Measurements from ENCODE around the gene STX16.

Gene STX16

DNA sequence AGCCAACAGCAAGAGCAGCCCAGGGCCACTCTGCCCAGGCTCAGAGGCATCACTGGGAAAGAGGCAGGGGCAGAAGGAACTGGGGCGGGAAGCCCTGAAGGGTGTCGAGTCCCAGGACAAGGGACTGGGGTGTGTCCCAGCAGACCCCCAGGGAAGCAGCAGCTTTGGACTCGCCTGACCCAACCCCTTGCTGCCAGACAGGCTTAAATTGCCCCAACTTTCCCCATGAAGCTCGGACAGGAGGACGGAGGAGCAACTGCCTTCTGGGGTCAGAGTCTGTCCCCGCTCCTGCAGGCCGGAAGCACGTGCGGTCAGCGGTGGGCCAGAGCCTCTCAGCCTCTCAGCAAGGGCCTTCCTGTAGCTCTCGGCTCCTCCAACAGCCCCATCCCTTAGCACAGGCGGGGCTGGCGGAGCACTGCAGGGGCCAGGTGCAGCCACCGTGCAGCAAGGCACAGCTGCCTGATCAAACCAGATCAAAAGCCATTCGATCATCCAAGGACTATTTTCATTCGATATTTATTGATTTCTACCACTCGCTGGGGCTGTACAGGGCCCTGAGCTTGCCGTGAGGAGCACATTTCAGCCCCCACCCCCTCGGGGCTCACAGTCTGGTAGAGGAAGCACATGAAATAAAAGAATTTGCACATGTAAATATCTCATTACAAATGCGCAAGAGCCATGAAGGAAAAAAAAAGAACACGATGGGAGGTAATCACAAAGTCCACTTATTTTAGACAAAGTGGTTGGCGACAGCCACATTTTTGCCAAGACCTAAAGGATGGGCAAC is 31.8 kb upstream of the STX16 start:
- no peak for DNase-seq

DNA sequence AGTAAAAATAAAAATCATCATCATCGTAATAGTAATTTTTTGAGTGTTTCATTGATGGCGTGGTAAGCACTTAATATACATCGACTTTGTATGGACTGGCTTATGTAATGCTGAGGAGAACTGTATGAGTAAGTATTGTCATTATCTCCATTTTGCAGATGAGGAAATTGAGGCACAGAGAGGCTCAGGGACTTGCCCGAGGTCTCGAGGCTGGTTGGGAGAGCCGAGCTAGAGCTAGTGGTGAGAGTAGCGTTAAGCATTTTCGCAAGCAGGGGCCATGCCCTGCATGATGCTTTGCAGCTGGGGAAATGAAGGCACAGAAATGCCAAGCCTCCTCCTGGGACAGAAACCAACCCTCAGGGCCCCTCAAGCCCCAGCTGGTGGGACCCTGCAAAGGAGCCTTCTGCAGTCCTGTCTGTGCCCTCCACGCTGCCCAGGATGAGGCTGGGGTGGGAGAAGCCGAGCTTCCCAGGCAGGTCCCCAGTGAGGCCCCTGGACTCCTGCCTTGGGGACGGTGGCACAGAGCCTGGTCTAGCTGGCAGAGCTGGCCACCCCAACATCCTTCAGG is 31.1 kb upstream of the STX16 start:
- no peak for DNase-seq

DNA sequence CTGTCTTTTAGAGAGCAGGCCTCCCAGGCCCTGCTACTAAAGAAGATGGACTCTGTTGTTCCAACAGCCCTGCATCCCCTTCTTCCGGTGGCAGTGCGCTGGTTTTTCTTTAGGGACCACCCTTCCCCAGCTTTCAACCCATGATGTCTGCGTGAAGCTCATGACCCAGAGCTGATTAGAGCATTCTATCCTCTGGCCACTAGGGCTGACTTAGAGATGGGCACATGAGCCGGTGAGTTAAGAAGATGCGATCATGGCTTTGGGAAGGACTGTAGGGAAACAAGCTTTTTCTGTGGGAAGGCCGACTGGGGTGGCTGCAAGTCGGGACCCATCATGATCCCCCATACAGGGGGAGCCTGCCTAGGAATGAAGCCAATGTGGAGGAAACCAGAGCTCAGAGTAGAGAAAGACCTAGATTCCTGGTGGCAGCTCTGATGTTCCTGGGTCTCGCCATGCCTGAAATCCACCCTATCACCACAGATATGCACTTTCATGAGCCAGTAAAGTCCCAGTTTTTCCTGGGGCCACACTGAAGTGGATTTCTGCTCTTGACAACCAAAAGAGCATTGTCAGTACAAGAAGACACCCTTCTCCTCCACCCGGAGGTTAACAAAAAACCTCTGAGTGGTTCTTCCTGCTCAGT is 29.1 kb upstream of the STX16 start:
- DNase-seq: no peak

DNA sequence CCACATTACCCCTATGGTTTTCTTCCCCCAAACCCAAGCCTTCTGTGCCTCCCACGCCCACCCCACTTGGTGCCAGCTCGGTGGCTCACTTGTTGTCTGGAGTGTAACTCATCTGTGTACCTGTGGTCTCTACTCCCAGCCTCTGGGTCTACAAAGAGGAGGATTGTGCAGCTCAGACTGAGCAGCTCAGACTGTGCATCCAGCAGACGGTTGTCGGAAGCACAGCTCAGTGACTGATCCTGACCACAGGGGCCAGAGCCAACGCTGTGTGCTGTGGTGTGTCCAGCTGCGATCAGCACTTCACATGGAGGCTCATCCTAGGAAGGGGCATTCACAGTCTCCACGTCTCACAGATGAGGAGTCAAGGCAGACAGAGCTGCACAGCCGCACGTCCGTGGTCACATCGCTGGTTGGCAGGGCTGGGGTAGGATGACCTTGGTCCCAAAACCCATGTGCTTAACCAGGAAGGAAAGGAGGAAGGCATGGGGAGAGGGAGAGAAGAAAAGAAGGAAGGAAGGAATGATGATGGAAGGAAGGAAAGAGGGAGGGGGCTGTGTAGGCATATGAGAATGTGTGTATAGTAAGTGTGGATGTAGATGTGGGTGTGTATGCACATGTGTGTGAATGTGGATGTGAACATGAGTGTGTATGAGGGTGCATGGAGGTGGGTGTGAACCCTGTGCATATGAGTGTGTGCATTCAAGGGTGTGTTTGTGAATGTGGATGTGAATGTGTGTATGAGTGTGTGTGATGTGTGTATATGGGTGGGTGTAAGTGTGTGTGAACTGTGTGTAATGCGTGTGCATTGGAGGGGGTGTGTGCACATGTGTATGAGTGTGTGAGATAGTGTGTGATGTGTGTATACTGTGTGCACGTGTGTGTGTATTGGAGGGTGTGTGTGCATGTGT is 28.2 kb upstream of the STX16 start:
- DNase-seq: no peak

DNA sequence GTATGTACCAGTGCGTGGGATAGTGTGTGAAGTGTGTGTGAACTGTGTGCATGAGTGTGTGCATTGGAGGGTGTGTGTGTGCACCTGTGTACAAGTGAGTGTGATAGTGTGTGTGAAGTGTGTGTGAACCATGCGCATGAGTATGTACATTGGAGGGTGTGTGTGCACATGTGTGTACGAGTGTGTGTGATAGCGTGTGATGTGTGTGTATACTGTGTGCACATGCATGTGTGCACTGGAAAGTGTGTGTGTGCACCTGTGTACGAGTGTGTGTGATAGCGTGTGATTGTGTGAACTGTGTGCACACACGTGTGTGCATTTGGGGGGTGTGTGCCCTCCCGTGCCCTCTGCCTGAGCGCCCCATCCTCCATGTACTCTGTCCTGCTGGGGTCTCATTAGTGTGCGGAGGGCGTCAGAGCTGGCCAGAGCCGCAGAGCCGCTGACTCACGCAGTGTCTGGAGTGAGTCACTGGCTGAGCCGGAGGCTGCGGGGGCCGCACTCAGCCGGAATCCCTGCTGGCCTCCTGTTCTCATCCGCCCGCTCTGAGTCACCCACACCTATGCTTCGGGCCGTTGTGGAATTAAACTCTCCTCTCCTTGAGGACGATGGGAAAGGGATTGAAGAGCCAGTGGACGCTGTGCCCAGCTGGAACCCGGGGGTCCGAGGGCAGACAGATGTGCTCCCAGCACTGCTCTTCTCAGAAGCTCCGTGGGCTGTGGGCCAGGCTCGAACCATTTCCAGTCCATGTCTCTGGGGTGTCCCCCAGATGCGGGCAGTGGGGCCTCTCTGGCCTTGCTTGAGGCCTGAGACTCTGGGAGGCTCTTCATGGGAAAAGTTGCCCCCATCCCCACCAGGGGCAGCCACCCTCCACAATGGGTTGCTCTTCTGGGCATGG is 27.3 kb upstream of the STX16 start:
- DNase-seq: peak; percentile 75

DNA sequence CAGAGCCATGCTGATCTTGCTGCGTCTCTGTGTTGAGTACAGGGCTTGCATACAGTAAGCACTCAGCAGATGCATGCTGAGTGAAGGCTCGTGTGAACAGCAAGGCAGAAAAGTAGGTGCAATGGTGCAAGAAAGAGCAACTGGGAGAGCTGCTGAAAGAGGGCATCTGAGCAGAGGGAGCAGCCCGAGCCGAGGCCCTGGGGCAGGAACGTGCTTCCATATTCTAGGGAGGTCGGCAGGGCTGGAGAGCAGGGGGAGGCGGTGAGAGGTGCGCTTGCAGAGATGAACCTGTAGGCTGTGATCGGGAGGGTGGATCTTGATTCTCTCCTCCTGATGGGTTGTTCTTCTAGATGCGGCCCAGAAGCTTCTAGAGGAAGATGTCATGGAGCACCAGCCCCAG is 26.4 kb upstream of the STX16 start:
- no peak for DNase-seq

DNA sequence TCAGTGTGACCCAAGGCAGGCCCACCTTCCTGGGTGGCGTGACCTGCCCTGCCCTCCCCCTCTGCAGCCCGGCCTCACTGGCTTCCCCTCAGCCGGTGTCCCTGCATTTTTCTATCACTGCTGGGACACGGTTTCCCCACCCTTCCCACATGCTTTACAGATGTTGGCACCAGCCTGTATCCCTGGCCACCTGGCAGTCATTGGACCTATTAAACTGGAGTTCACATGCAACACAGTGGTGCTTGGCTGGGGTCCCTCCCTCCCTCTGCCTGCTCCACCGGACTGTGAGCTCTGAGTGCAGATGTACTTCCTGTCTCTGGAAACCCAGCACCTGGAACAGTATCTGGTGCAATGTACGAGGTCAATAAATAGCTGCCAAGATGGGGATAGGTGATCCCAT is 25.5 kb upstream of the STX16 start:
- no peak for DNase-seq

DNA sequence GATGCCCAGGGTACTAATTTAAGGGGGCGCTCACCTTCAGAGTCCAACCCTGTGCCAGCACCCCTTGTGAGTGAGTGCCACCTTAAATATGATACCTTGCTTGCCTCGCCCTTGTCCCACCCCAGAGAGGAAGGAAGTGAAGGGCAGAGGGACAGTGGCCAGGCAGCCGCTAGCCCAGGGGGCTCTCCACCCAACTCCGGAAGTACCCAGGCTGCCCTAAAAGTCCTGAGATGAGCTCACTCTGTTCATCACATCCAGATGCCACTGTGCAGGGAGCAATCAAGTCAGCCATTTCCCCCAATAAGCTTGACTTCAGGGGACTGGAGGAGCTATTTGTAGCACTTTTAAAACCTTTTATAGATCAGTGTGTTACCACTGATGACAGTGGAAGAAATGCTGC is 25.0 kb upstream of the STX16 start:
- DNase-seq: no peak

DNA sequence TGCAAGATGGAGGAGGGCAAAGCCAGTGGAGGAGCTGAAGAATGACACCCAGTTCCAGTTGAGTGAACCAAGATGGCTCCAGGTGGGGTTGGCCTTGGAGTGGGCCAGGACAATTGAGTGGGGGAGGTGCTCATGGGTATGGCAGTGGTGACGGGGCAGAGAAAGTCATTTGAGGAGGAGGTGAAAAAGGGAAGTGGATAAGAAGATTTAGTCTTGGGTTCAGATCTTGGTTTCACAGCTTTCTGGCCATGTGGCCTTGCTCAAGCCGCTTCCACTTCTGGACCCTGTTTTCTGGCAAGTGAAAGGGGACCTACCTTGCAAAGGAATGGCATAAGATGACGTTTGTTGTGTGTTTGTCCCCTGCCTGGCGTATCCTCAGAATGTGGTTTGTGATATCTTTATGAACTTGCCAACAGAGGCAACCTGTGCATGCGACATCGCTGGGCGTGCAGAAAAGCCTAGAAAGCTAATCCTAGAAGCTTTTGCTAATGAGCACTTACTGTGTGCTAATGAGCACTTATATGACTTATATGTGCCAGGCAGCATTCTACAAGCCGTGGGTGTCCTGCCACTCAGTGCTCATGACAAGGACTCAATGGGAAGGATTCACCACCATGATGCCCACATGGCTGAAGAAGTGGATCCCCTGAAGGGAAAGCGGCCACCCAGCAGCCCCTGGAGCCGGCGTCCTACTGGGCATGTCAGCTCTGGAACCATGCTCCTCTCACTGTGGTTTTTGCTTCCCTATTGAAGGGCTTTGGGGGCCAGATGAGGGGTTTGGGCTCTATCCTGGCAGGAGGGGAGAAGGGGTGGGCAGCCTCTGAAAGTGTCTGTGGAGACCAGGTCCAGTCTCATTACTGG is 23.6 kb upstream of the STX16 start:
- no peak for DNase-seq

DNA sequence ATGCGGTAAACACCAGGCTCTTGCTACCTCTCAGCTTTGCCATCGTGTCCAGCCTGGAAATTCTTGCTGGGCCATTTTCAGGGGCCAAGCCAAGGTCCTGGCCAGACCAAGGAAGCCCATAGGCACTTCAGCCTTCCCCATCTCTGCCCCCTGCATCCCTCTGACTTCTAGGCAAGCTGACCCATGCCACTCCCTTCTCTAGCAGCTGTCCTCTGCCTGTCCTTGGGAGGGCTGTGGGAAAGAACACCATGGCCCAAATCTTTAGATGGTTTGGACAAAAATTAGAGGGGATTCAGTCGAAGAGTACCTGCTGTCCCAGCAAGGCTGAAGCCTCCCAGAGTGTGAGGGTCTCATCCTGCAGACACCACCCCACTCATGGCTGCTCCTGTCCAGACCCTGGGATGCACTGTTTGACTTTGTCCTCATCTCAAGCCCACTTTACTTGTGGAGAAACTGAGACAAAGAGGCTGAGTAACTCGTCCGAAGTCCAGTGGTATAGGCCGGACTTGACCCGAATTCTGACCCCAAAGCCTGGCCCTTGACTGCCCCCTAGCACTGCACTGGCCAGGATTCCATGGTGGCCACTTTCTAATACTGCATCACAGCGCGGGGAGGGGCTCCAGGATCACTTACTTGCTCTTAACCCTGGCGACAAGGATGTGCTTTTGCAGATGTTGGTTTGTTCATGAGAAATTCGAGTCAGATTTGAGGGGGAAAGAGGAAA is 22.4 kb upstream of the STX16 start:
- DNase-seq: no peak

DNA sequence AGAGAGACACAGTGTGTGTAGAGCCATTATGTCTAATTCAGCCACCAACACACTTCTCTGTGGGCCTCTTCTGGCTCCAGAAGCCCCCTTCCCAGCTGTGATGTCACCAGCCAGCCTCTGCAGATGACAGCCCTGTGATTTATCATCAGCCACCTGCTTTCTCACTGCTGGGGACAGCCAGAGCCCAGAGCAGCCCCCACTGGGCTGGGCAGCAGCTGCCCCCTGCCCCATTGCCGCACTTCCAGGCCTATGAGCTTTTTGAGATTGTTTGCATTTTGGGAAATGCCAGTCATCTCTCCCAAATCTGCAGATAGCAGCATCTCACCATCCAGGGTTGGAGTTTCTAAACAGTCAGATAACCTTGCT is 21.9 kb upstream of the STX16 start:
- DNase-seq: no peak

DNA sequence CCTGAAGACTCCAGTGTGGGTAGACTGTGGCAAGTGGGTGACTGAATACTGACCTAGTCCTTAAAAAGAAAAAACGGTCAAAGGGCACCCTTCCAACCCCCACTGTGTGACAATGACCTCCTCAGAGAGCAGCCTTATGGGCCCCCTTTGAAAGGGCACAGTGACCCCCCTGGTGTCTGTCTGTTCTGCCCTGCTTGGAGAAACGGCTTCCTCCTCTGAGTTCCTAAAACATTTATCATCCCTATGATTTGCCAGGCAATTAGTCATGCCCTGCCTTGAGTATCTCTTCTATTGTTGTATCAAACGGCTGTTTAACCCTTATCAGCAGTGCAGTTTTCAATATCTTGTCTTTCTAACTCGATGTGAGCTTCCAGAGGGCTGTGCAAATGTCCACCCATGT is 21.0 kb upstream of the STX16 start:
- DNase-seq: no peak

DNA sequence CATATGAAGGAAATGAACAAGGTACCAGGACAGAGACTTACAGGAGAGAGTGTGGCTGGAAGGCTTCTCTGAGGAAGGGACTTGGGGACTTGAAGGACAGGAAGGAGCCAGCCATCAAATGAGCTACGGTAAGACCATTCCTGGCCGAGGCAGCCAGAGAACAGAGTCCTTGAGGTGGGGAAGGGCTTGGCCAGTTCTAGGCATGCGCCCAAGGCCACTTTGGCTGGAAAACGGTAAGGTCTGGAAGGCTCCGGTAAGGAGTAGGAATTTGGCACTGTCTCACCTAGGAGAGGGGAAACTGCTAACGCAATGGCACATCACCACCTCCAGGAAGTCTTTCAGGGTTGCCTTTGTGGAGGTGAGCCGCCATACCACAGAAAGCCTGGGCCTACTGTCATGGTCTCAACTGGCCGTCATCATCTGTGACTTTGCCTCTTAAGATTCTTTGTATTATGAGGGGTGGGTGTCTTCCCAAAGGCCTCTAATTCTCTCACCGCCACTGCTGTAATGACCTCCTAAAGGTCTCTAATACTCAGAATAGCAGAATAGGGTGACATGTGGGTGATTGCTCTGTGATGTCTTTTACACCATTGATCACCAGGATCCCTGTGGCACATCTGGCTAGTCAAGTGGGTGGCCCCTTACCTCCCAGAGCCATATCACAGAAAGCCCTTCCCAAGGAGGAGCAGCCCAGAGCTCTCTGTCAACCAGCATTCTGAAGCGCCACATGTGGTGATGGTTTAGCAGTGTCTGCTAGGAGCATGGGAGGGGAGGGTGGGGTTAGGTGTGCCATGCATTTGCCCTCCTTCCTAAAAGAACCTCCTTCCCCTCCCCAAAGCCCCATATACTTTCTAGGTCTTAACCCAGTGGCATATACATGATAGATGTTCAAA is 17.7 kb upstream of the STX16 start:
- no peak for DNase-seq

DNA sequence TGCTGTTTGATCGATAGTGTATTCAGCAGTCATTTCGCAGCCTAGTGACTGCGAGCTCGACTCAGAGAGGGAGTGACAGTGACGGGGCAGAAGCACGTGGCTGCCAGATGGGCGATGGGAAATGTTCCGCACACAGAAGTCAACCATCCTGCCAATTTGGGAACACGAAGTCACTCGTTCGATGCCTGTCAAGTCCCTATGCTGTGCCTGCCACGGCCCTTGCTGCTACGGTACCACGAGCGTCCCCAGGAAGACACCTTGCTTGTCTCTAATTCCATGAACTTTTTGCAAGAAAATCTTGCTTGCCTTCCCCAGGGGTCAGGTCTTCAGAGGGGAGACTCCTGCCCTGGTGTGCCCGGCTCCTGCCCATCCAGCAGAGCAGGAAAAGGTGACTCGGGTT is 17.0 kb upstream of the STX16 start:
- DNase-seq: no peak

DNA sequence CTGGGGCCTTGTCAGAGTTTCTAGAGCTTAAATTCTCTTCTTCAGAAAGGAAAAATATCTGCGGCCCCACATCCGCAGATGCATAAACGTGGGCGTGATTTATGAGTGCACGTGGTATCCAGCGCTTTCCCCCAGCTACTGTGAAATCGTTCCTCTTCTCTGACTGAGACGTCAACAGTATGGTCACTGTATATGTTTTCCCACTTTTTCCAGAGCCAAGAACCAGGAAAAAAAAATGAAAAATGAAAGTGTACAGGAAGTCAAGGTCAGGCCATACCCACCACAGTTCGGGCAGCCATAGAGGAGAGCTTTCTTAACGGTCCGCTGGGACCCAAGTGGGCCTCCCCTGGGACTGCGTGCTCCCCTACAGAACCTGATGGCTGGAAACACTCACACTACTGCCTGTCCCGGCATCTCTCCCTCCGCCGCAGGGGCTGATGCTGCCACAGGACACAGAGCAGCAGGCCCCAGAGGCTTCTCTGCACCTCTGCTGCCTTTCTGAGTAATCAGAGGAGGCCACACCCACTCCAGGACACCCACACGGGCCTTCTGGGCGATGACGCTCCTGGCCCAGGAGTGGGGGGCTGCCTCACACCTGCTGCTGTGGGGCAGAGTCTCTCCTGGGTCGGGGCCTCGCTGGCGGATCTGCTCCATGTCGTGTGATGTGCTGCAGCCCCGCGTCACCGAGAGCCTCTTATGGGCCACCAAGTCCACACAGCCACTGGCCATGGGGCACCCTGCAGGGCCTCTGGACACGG is 16.4 kb upstream of the STX16 start:
- DNase-seq: no peak

DNA sequence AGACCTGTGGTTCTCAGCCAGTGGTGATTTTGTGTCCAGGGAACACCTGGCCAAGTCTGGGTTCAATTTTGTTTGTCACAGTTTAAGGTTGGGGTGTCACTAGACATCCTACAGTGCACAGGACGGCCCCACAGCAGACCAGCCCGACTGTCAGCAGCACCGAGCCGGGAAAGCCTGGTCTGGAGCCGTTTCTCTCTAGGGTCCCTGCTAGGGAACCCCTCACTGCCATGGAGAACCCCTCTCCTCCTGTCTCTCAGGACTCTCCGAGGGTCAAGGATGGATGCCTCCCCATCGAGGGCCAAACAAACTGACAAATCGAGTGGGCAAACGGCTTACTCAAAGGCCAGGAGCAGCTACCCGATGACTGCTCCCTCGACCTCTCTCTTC is 15.8 kb upstream of the STX16 start:
- DNase-seq: no peak

DNA sequence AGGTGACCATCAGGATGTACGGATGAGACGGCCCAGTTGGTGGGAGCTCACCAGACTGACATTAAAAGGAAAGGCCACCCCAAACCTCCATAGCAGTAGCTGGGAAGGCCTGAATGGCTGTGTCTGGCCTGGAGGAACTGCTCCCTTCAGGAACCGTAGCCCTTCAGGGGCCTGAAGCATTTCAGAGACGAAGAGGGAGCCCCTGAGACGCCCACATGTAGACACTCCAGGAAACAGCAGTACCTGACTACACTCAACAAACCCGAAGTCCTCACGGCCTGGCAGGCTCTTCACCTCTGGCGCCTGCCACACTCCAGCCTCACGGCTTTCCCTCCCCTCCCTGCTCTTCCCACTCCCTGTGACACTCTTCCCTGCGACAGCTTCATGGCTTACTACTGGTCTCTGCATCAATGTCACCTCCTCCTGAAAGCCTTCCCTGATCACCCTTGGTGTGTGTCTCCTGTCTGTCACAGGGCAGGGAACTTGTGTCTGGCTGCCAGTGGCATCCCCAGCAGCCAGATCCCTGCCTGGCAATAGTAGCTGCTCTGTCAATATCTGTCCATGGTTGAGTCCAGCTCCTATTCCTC is 14.6 kb upstream of the STX16 start:
- DNase-seq: no peak

DNA sequence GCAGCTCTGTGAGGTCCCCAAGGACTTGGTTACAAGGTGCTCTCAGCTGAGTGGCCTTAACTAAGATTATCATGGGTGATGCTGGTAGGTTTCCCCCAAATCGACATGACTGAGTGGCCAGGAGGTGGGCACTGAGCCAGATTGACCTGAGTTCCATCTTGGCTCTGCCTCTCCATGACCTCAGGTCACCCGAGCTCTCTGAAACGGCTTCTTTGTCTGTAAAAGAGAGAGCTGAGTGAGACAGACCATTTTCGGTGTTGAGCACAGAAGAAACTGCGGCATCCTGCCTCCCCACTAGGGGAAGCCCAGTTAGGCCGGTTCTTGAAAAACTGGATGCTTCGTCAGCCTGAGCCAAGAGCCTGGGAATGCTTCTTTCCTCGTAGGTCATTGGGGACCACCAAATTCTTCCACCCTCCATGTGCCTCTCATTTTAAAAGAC is 14.1 kb upstream of the STX16 start:
- DNase-seq: no peak

Data from right forelimb (tissue), 1 donor.